ENCODE data around the gene WWP2.
"Not testable (repeated sequence)": the region's sequence is repeated elsewhere in the genome, so short reads cannot be mapped to it uniquely, and the experiment has no call there.

The WWP2 gene

DNA sequence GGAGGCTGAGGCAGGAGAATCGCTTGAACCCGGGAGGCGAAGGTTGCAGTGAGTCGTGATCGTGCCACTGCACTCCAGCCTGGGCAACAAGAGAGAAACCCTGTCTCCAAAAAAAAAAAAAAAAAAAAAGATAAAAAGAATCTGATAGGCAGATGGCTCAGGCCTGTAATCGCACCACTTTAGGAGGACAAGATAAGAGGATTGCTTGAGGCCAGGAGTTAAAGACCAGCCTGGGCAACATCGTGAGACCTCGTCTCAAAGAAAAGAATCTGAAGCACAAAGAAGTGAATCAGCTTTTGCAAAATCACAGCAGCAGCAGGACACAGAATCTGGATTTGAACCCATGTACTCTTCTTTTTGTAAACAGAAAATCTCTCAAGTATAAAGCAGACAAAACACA lies 15.0 kb upstream of the WWP2 start:
- DNase-seq, result no peak

DNA sequence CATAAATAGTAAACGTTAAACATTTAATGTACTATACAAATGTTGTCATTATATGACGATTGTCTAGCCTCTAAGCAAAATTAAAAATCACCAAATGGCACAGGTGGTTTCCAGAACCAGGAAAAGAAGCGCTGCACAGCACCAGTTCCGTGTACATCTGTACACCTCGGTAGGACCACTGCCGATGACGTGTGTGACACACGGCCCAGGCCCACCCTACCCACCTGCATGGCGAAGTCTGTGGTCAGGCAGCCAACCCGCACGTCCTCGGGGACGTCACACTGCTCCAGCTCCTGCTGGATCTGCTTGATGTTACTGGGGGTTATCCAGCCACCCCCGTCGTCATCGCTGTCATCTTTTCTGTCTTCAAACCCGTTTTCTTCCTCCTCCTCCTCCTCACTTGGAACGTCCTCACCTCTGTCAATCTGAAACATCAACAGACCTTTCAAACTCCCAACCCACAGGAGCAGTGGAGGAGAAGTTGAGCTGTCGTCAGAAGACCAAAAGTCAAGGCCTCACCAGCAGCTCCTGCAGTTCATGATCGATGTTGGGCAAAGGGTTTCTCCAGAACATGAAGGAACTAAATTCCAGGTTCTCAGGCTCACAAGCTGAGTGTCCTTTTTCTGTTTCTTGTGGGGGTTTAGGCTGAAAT lies 13.3 kb upstream of the WWP2 start:
- no peak for DNase-seq

DNA sequence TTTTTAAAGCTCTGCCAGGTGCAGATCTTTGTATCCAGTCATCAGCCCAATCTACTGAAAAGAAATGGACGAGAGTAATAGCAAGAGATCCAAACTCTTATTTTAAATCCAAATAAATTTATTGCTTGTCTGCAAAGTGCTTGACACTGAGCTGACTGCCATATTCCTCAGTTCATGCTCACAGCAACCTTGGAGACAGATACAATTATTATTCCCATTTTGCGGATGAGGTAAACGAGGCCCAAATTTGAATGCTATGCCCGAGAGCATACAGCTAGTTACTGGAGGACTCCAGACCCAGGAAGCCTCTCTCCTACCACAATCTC lies 8.0 kb upstream of the WWP2 start:
- no peak for DNase-seq

DNA sequence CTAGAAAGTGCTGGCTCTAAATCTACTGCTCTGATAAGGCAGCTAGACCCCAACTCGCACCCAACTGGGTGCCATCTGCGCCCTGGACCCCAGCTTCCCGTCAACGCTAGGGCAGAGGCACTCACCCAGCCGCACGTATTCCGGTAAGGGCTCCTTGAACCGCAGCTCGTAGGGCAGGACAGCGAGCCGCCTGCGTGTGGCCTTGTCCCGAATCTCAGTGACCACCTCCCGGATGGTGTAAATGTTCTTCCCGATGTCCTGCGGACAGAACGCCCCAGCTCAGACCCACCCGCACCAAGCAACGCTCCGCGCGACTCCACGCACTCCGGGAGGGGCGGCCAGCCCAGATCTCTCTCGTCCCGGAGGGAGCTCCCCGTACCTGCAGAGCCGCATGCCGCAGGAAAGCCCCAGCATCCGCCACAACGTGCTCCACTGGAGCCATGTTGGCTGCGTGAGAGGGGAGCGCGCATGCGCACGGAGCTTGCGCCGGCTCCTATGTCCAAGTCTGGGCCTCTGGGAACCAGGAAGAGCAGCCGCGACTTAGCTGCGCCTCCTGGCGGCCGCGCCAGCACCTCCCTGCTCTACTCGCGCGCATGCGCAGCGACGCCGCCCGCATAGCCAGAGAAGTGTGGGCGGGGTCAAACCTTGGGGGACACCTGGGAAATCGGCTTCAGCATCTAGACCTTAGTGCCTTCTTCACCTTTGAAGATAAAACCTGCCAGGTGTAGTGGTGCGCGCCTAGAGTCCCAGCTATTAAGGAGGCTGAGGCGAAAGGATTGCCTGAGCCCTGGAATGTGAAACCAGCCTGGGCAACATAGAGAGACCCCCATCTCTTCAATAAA lies 7.4 kb upstream of the WWP2 start, which contains the start of gene NOB1:
TSS of gene NOB1 (minus strand) at position 458 of the 842 bp plus-strand sequence. CDS start at position 442, 16 bp downstream.
- DNase-seq, result peak; percentile 98 to 99

DNA sequence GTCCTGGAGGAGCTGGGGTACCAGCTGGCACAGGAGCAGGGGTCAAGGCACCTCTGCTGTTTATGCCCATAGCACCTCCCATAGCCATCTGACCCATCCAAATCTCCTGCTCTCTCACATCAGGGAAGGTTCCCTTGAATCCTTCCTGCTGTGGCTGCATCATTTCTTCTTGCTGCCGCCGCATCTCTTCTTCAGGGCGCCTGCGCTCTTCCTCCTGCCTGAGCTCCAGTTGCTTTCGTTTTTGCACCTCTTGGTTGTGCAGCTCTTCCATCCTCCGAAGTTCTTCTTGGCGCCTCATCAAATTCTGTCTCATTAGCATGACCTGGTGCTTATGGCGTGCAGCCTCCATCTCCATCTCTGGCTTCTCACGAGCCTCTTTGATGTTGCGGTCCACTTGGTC lies 5.4 kb upstream of the WWP2 start:
- no peak for DNase-seq

DNA sequence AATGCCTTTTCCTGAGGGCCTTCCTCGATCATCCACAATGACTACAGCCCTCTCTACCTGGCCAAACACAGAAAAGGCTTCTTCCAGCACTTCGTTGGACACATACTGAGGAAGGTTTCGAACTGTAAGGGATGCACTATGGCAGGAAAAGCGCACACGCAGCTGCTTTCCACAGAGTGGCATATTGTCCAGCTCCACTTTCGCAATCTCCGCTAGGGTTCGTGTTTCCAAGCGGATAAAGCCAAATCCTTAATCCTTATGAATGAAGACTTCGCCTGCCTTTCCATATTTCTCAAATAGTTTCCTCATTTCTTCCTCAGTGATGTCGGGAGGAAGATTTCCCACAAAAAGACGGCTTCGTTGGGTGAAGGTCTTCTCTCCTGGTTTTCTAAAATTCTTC lies 4.8 kb upstream of the WWP2 start:
- not testable (repeated sequence) for DNase-seq

DNA sequence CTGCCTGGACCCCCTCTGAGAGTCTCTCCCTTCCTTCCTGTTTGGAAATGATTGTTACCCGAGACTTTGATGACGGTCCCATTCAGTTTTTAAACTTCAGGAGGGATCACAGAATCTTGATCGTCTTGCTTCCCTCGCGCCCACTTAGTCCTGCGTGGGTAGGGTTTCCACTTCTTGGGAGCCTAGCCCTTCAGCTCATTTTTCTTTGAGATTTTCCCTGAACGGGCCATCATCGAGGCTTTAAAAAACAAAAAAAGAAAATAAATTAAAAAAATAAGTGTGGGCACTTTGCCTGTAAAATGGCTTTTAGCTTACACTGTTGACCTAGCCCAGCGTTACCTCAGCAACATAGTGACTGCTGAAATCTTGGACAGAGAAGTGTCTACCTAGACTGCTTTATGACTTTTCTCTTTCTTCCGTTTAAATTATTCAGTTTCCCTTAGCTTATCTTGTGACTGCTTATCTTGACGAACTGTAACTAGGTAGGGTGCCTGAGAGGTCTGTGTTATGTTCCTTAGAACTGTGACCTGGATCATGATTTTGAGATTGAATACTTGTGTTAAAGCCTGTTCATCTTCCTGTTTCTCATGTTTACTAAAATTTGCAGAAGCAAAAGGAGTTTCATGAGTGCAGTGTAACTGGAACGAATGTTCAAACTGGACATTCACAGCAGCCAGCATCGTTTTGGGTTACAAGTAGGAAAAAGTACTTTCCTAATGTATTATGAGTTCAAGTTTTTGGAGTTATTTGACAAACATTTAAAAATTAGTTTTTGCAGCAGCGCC lies 874 bp downstream of the WWP2 start:
- peak in 1 of 2 donors; percentile 35 for DNase-seq

DNA sequence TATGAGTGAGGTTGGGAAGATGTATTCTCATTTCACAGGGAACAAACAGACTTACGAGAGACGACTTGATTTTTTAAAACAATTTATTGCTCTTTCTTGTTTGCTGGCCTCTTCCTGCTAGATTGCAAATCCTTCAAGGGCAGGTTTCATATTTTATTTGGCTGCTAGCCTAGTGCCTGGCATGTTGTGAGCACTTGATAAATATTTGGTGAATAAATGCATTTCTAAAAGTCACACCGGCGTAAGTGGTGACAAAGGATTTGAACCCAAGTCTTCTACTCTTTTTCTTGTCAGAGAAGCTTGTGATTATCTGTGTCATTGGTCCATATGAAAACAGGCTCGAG lies 1.4 kb downstream of the WWP2 start:
- no peak for DNase-seq

DNA sequence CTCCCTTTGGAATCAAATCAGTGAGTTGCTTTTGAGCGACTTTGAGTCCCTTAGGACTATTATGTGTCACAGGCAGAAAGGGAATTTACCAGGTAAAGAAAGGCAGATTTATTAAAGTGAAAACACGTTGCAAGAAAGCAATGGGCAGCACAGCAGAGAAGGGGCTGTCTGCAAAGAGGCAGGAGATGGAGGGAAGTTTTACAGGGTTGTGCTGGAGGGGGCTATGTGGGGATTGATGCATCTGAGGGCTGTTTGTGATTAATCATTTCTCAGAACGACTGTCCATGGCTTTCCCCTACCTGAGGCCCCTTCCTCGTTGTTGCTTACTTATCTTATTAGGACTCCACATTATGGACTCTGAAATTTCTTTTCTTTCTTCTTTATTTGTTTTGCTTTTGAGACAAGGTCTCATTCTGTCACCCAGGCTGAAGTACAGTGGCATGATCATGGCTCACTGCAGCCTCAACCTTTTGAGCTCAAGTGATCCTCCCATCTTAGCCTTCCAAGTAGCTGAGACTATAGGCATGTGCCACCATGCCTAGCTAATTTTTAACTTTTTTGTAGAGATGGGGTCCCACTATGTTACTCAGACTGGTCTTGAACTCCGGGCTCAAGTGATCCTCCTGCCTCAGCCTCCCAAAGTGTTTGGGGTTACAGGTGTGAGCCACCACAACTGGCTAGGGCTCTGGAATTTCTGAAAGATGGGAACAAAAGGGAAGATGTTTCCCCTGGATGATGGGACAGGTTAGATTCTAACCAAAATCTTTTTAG lies 5.5 kb downstream of the WWP2 start:
- DNase-seq, result no peak

DNA sequence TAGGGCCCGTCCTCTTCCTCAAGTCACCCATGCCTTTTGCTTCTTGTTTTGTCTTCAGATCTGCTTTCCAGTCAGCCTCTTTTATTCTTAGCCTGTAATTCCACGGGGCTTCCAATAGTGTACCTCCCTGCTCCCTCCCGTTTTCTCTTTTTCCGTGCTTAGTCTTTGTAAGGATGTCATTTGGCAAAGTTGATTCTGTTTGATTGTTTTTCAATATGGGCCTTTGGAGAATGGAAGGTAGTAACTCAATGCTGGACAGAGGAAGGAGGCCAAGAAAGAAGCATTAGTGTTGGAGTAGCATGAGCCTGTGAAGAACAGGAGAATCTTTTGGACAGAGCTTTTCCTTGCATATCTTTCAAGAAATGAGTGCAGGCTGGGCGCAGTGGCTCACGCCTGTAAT lies 6.5 kb downstream of the WWP2 start:
- no peak for DNase-seq

DNA sequence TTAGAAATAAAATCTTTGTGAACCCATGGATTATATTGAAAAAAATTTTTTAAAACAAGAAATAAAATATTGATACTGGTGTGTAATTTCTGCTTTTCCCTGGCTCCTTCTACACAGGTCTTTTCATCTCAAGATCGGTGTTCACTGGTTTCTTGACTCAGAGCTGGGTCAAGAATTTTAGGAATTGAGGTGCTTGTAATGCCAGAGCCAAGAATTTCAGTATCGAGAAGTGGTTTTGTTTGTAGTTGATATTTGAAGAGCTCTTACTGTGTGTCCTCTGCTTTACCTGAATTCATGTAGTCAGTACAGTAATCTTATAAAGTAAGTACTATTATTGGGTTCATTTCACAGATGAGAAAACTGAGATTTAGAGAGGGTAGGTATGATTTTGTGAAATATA lies 7.3 kb downstream of the WWP2 start:
- no peak for DNase-seq

DNA sequence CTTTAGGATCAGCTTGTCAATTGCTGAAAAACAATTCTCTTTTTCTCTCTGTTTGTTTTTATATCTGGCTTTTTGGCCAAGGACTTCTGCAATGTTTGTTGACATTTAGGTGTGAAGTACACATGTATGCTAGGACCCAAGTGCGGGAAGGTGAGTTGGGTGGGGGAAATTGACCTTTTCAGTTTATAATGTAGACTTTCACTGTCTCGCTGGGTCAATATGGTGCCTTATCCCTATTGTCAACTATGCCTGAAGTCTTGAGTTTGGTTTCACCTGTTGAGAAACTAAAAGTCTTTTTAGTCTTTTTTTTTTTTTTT lies 9.5 kb downstream of the WWP2 start:
- no peak for DNase-seq

DNA sequence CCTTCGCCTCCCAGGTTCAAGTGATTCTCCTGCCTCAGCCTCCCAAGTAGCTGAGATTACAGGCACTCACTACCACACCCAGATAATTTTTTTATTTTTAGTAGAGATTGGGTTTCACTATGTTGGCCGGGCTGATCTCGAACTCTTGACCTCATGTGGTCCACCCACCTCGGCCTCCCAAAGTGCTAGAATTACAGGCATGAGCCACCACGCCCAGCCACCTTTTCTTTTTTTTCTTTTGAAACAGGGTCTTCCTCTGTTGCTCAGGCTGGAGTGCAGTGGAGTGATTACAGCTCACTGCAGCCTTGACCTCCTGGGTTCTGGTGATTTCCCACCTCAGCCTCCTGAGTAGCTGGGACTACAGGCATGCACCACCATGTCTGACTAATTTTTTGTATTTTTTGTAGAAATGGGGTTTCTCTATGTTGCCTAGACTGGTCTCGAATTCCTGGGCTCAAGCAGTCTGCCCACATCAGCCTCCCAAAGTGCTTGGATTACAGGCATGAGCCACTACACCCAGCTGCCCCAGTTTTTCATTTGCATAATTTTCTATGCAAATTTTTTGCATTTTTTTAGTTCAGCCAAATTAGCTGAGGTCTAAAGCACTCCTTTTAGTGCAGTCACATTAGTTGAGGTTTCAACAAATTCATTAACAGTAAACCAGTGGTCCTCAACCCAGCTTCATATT lies 11.3 kb downstream of the WWP2 start:
- no peak for DNase-seq

DNA sequence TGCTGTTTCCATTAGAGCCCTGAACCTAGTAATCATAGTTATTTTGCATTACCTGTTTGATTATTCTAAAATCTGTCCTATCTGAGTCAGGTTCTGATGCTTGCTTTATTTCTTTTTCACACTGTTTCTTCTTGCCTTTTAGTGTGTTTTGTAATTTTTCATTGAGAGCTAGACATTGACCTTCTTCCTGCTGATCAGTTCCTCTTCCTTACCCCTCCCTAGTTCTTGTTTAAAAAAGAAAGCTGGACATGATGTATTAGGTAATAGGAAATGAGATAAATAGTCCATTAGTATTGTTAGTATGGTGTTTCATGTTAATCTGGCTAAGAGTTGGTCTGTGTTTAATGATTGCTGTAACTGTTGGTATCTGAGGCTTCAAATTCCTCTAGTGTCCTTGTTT lies 13.4 kb downstream of the WWP2 start:
- DNase-seq, result no peak

DNA sequence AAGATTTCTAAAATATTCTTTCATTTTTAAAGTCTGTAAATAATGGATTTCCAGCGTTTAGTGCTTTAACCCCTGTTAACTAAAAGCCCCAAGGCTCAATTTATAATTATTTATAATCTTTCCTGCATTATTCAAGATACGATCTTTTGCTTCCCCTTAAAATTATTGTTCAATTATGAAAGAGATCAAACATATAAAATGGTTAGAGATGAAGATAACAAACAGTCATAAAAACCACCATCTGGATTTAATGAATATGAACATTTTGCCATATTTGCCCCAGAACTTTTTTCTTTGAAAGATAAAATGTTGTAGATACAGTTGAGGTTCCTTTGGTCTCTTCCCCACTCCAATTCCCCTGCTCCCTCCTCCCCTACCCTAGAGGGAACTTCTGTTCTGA lies 17.6 kb downstream of the WWP2 start:
- DNase-seq, result no peak

DNA sequence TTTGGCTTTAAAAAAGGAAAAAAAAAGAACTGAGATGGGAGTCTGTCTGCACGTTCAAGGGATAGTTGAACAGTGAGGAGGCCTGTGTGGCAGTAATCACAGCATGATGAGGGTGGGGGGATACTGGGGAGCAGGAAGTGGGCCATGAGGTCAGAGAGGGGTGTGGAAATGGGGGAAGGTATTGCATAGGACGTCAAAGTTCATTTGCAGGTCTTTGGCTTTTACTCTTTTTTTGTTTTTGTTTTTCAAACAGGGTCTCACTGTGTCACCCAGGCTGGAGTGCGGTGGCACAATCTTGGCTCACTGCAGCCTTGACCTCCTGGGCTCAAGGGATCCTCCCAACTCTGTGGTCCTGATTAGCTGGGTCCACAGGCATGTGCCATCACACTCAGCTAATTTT lies 19.0 kb downstream of the WWP2 start:
- DNase-seq, result no peak

DNA sequence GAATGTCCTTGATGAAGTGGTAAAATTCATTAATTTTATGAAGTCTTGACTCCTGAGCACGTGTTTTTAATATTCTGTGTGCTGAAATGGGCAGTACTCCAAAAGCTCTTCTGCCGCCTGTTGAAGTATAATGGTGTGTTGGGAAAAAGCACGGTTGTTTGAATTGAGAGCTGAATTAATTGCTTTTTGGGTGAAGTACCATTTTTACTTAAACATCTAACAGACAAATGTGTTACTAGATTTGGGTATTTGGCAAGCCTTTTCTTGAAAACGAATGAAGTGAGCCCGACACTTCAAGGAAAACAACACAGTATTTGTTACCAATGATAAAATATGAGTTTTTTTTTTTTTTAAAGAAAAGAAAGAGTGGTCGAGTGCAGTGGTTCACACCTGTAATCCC lies 22.5 kb downstream of the WWP2 start:
- DNase-seq, result no peak

DNA sequence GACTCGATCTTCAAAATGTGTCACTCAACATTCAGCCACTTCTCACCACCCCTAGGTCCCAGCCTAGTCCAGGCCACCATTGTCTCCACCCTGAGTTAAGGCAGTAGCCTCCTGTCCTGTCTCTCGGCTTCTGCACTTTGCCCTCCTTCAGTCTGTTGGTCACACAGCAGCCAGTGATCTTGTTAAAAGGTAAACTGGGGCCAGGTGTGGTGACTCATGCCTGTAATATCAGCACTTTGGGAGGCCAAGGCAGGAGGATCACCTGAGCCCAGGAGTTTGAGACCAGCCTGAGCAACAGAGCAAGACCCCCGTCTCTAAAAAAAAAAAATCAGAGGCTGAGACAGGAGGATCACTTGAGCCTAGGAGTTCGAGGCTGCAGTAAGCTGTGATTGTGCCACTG lies 25.8 kb downstream of the WWP2 start:
- DNase-seq, result no peak

DNA sequence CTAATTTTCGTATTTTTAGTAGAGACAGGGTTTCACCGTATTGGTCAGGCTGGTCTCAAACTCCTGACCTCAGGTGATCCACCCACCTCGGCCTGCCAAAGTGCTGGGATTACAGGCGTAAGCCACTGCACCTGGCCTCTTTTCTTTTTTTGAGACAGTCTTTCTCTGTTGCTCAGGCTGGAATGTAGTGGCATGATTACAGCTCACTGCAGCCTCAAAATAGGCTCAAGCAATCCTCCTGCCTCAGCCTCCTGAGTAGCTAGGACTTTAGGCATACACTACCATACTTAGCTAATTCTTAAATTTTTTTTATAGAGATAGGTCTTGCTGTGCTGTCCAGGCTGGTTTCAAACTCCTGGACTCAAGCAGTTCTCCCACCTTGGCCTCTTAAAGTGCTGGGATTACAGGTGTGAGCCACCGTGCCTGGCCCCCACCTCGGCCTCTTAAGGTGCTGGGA lies 29.3 kb downstream of the WWP2 start:
- not testable (repeated sequence) for DNase-seq

DNA sequence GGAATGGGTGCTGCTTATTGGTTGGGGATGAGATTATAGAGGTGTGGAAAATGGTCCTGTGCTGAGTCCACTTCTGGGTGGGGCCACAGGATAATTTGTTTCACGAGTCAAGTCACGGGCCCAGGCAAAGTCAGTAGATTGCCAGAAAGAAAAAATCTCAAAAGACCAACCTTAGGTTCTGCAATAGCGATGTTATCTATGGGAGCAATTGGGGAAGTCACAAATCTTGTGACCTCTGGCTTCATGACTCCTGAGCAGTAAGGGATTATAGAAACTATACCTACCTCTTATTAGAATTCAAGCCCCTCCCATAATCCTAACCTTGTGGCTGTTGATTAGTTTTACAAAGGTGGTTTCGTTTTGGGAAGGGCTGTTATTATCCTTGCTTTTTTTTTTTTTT lies 31.4 kb downstream of the WWP2 start:
- no peak for DNase-seq

DNA sequence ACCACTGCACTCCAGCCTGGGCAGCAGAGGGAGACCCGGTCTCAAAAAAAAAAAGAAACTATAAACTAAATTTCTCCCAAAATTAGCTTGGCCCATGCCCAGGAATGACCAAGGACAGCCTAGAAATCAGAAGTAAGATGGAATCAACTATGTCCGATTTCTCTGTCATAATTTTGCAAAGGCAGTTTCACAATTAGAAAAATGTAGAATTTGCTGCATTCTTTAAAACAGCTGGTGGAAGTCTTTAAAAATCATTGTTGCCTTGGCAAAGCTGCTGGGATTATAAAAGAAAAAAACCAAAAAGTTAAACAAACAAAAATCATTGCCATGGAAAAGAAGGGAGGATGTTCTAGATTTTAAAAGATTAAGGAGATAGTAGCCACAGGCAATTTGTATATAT lies 32.4 kb downstream of the WWP2 start:
- no peak for DNase-seq

DNA sequence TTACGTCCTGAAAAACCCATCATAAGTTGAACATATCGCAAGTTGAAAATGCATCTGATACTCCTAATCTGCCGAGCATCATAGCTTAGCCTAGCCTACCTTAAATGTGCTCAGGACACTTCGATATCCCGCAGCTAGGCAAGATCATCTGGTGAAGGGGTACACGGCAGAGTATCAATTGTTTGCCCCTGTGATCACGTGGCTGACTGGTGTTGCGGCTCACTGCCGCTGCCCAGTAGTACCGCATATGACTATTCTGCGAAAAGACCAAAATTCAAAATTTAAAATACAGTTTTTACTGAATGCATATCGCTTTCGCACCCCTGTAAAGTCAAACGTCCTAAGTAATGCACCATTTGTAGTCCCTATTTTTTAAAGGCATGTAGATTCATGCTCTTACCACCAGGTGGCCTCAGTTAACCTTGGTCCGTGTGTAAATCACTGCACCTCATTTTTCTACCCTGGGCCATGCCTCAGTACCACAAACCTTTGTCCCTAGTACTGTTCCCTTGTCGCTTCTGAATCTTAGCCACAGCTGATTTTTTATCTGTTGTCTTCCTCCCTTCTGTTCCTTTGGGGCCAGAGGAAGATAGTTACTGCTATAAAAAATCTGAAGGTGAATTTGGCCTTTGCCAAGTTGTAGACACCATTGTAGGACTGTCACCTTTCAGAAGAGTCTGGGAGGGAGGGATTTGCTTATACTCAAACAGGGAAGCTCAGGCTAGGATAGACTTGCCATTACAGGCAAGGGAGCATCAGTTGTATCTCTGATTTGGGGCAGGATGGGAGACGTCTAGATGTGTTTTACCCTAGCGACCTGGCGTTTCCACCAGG lies 34.4 kb downstream of the WWP2 start:
- DNase-seq, result peak; percentile 11 to 51

Data from CD4-positive, alpha-beta T cell treated with Interleukin-1 beta for 1 hour (primary cell).